HG03139 (cell line): ENCODE measurements around the gene MSL3B.

Source experiments
- ATAC-seq: cut with Tn5 transposase; IDR thresholded peaks from one replicate; pipeline ENCODE4 v1.9.1; 2021; ENCODE audit not compliant: unreplicated experiment

MSL3B gene

GRCh38 chr2:233818639-233819621 is 49.3 kb downstream of the MSL3B start:
- no peak for ATAC-seq

- ATAC-seq: no peak
These were observed 50.1 kb downstream of the MSL3B start for GRCh38 chr2:233817995-233818638.

GRCh38 chr2:233817361-233817911 is 50.8 kb downstream of the MSL3B start:
- ATAC-seq: no peak

GRCh38 chr2:233816771-233817170 is 51.4 kb downstream of the MSL3B start:
- no peak for ATAC-seq

GRCh38 chr2:233816334-233816733 is 51.9 kb downstream of the MSL3B start:
- ATAC-seq: no peak

- no peak for ATAC-seq
These were observed 52.3 kb downstream of the MSL3B start for GRCh38 chr2:233815861-233816260.
